G401 (cell line): ENCODE measurements around the gene LHX1. TPM values are rescaled to one million over a fixed set of nuclear protein-coding genes. Genes with fewer than 3 reads are reported as not detected.

ENCODE experiments used
- DNase-seq: peaks from one replicate; pipeline ENCODE4 v3.0.0-alpha.2; 2015; ENCODE audit warnings: low spot score
- in situ Hi-C: cut with HindIII; loops from 2 replicates; pipeline ENCODE4 v1.10.0; 2016; ENCODE audit warnings: low sequenced_read_pairs, mixed read lengths
- total RNA-seq: library from RNA; depleted of rRNA; stranded (reverse); fragments of >200 nt; shearing (Covaris generic); gene quantifications from 2 replicates; pipeline ENCODE4 v1.2.3, GENCODE V29; 2014

LHX1 gene
- total RNA-seq, 1 experiment from 2014 or later = 3.7 TPM

DNA sequence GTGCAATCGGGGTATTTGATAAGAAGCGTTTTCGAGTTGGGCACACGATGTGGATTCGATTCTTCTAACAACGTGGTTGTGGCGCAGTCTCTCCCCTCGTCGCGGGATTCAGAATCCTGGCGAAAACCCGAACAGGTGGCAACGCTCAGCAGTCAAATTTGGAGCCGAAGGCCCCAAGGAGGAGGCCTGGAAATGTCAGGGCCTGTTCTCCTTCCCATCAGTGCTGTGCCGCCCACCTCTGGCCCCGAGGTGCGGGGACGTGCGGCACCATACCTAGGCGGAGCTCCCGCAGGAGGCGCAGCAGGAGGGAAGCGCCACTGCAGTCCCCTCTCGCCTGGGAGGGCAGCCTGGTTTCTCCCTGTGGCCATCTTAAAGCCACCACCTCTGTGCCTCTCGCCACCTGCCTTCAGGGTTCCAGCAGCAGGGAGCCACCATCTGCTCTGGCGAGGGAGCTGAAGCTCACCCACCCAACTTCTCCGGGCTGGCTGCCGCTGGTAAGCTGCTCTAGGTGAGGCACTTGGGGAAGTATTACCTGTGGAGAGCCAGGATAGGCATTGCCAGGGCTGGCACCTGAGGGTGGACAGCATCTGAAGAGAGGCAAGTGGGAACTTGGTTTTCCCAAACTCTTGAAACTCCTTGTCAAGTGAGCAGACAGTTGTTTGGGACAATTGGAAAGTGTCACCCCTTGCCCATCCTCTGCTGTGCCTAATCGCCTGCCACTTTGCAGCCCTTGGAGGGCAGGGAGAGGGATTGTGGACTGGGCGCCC lies 8.9 kb downstream of the LHX1 start:
- in situ Hi-C loops = loop anchor here (25.0 kb wide), 1 partner anchor 109 kb away; no protein-coding TSS in a partner anchor
- DNase-seq = peak; percentile 78

DNA sequence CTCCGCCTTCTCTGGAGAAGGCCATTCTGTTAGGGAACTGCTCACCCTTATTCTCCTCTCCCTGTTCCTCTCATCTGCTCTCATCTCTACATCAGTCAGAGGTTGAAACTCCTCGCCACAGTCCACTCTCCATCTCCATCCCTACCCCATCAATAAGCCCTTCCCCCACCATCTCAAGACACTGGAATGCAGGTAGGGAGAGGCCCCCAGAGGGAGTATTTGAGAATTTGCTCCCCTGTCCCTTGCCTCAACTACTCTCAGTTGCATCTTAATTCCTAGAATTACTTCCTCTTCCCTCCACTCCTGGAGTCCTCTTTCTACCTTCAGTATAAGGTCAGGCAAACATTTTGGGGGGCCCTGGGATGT lies 9.4 kb downstream of the LHX1 start:
- peak; percentile 16 for DNase-seq
- in situ Hi-C loops = loop anchor here (25.0 kb wide), 1 partner anchor 109 kb away; no protein-coding TSS in a partner anchor

DNA sequence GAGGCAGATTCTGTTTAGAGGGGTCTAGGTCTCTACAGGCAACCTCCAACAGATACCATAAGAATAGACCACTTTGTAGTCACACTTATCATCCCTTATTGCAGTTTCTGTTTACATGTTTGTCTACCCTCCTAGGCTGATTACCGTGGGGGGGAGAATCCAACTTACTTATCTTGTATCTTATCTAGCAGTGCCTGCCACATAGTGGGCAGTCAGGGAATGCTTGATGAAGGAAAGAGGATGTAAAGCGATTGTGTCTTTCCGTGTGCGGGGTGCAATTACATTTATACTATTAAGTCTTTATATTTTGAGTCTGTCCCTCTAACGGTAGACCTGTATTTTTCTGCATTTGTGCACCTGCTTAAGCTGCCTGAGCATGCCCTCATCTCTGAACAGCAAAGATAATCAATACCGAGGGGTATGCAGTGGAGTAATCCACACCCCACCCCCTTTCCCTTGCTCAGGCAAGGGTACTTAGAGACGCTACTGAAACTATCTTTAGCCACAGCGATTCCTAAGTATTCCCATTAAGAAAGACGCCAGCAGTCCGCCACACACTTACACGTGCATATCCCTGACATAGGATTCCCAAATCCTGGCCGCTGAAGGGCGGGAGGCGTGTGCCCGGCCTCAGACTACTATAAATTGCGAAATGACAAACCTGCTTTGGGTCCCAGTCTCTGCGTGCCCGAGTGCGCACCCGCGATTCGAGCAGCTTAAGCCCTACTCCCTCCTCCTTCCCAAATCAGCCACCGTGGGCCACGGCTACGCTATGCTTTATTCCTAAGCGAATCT lies 10.8 kb downstream of the LHX1 start:
- in situ Hi-C loops = loop anchor here (25.0 kb wide), 1 partner anchor 111 kb away; no protein-coding TSS in a partner anchor
- peak; percentile 76 for DNase-seq

DNA sequence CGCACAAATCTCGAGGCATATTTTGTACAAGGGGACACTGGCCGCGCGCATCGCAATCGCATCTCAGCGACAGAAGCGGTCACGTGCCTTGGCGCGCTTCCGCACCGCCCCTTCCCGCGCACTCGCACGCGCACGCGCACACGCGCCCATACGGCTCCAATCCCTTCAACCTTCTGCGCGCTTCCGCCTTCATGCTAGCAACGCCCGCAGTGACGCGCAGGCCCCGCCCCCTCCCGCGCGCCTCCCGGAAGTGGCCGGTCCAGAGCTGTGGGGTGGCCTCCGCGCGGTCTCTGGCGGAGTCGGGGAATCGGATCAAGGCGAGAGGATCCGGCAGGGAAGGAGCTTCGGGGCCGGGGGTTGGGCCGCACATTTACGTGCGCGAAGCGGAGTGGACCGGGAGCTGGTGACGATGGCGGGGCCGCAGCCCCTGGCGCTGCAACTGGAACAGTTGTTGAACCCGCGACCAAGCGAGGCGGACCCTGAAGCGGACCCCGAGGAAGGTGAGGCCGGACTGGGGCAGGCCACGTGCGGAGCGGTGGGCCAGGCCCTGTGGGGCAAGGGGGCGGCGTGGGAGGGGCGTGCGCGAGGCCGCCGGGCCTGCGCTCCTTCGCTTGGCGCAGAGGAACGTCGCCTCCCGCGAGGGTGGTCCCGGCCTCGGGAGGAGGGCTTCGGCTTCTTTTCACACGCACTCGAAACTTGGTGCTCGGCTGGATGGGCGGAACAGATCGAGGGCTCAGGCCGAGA lies 11.6 kb downstream of the LHX1 start, which contains the start of gene AATF:
Gene AATF (plus strand): TSS at position 238 of the 744 bp plus-strand sequence. CDS start 172 bp downstream, at position 410.
- in situ Hi-C loops = loop anchor here (25.0 kb wide), 1 partner anchor 112 kb away; no protein-coding TSS in a partner anchor

DNA sequence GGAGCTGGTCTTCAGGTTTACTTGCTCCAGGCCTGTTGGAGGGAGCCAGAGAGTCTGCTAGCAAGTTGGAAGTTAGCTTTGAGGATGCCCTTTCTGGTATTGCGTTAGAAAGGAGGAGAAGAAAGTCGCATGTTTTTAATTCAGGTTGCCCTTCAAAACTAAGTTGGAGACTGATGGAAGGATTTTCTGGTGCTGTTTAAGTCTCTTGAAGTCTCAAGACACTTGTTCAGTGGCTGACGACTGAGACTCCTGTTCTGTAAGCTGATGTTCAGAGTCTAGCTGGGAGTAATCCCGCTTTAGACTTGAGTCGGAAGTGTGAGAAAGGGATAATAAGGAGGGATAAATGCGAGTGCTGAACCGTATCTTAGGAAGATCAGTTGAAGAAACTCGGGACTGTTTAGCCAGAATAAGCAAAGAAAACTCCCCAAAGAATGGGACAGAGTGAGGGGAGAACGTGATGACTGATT lies 12.2 kb downstream of the LHX1 start:
- in situ Hi-C loops = loop anchor here (25.0 kb wide), 1 partner anchor 112 kb away; no protein-coding TSS in a partner anchor
- peak; percentile 50 for DNase-seq

More for the DNA sequence above, 11.6 kb downstream of the LHX1 start, which contains the start of gene AATF:
- DNase-seq = peak; percentile 96

DNA sequence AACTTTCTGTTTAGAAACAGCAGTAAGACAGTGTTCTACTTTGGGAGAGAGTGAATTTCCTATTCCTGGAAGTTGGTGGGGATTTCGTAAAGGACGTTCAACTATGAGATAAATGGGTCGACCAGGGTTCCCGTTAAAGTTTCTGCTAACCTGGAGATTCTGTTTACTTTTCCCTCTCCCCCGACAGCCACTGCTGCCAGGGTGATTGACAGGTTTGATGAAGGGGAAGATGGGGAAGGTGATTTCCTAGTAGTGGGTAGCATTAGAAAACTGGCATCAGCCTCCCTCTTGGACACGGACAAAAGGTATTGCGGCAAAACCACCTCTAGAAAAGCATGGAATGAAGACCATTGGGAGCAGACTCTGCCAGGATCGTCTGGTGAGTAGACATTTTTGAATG lies 12.8 kb downstream of the LHX1 start:
- in situ Hi-C loops = no loop called here
- DNase-seq = no peak

DNA sequence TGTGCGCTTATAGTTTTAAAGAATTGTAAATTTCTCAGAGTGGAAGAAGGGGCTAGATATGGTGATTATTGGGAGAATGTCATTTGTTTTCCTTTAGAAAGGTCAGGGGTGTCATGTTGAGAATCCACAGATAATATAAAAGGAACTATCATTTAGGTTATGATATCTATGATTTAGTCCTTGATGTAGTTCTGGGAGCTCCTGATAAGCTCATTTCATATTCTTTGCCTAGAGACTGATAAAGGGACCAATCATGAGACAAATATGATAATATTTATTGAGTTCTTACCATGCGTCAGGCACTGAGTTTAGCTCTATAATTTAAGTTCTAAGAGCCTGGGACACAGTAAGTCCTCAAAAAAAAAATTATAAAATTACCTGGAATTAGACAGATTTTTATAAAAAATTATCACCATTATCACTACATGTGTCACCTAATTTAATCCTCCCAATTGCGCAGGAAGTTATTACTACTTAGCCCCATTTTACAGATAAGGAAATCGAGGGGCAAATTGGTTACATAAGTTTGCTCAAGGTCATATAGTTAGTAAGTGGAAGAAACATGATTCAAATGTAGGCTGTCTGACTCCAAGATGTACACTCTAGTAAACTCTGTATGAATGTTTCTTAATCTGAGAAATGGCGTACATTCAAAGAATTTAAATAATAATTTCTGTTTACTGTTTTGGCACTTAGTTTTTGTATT lies 14.0 kb downstream of the LHX1 start:
- DNase-seq = no peak
- in situ Hi-C loops = no loop called here

DNA sequence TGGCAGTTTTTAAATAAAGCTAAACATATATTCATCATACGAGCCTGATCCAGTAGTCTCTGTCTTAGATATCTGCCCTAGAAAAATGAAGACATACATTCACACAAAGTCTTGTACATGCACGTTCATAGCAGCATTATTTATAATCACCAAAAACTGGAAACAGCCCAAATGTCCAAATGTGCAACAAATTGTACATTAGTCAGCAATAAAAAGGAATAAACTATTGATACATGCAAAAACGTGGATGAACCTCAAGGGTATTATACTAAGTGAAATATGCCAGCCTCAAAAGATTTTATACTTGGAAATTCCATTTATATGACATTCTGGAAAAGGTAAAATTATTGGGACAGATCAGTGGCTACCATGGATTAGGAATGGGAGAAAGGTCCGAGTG lies 34.2 kb downstream of the LHX1 start:
- DNase-seq = no peak
- in situ Hi-C loops = no loop called here

DNA sequence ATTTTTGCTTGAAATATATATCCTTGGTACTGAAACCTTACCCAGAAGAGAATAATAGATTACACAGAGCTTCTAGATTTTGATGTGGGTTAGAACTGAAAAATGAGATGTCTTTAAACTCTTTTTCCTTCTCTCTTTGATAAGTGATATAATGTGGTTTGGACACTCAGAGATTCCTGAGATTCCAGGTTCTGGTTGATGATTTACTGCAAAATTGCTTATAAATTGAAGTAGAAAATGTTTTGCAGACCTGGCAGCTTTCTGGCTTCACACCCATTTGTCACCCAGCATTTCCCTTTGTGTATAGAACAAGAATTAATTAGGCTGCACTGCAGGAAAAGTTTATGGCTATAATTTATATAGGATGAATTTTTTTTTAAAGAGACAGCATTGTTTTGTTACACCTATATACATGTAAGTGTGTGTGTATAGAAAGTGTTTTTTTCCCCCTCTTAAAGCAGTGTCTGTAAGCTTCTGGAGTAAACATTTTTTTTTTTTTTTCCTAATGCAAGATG lies 35.0 kb downstream of the LHX1 start:
- DNase-seq = no peak
- in situ Hi-C loops = no loop called here

DNA sequence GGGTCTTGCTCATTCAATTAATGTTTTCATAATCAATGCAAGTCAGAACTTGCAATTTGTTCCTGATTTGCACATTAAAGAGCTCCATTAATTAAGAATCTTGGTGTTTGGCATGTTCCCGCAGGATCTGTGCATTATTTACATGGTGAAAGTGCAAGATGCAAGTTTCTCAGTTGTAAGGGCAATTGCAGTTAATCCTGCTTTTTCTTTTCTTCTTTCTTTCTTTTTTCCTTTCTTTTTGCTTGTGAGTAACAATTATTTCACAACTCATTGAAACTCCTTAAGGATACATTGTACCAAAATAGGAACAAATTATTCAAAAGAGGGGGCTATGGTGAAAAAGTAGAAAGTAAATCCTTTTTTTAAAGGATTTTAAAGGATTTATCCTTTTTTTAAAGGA lies 35.6 kb downstream of the LHX1 start:
- no peak for DNase-seq
- in situ Hi-C loops = no loop called here

DNA sequence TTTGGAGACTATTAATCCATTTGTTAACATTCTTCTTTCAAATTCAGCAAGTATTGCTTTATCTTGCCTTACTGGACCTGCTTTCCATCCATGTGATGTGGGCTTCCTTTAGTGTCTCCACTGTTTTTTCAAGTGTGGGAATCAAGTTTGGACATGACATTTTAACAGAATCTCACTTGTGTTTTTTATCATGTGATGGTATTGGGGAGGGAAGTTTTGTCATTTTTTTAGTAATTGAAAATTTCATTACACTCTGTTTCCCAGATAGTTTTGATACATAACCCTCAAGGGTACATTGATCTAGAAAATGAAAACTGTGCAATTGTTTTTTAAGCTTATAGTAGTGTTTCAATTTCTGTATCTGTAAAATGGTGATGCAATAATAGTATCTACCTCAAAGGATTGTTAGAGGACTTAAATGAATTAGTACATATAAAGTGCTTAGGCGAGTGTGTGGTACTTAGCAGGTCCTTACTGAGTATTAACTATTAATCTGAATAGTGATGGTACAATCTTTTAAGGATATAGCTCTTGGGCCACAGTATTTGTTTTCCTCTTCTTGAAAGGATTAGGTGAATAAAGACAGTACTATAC lies 38.7 kb downstream of the LHX1 start:
- in situ Hi-C loops = no loop called here
- DNase-seq = no peak

DNA sequence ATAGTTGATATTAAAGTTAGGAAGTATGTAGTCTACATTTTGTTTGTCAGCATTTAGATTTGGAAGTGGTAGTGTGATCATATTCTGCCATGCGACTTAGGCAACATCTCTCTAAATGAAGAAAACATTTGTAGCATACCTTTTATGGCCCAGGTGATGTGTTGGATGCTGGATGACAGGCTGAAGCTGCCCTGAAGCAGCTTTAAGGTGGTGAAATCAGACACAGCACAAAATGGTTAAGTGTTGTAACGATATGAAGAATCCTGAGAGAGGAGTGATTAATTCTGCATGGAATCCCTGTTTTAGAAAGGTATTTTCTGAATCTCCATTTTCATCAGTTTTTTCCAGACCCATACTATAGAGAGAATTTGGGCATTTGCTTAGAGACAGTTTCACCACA lies 39.8 kb downstream of the LHX1 start:
- in situ Hi-C loops = no loop called here
- DNase-seq = no peak

DNA sequence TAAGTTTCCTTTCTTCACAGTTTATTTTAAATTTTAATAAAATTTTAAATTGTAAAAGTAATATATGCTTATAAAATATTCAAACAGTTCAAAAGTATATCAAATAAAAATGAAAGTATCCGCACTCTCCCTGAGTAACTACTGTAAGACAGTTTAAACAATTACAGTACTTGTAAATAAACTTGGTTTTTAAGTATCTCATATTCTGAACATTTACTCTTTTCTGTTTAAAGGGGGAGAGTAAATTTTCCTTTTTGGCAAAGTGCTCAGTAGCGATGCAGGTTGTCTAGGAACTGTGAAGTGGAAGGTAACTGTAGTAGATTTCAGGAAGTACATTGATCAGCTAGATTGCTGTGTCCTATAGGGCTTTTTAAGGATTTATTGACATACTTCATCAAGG lies 40.3 kb downstream of the LHX1 start:
- no peak for DNase-seq
- in situ Hi-C loops = no loop called here

DNA sequence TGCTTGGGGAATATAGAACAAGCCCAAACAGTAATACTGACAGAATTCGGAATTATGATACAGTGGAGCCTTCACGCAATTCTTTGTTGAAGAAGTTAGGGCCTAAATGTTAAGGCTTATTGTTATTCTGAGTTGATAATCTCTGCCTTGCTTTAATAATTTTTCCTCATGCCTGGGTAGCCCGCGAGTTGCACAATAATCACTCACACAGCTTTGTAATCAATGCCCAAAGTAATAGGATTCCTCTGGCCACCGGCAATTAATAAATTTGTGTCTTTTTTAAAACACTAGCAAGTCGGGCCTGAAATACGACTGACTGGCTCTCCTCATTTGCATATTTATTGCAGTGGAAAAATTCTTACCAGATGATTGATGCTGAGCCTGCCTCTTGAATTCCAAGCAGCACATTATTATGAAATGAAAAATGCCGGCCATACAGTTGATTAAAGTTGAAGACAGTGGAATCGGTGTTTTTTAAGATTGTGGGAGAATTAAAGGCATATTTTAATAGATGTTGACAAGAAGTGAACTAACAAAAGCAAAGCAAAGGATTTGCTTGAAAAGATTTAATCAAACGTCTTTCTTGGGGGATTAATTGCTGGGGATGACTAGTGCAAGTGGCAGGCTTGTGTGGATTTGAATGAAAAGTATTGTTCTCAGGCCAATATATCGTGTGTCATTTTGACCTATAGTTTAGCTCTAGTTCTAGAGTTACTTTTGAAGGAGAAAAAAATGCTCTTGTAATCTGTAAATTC lies 41.7 kb downstream of the LHX1 start:
- no peak for DNase-seq
- in situ Hi-C loops = no loop called here

DNA sequence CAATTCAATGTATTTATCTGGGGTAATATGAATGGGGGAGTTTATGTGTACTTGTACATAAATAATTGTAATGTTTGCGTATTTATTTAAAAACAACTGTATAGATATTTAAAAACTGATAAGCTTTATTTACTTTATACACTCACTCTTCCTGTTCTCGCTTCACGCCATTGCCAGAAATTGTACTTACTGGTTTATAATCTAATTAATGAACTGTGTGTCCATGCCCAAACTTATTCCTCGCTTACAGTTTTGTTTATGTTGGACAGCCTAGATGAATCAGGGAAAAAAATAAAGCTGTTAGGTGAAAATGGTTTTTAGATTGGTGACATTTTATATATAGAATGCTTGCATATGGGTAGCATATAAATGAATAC lies 42.3 kb downstream of the LHX1 start:
- no peak for DNase-seq
- in situ Hi-C loops = no loop called here

DNA sequence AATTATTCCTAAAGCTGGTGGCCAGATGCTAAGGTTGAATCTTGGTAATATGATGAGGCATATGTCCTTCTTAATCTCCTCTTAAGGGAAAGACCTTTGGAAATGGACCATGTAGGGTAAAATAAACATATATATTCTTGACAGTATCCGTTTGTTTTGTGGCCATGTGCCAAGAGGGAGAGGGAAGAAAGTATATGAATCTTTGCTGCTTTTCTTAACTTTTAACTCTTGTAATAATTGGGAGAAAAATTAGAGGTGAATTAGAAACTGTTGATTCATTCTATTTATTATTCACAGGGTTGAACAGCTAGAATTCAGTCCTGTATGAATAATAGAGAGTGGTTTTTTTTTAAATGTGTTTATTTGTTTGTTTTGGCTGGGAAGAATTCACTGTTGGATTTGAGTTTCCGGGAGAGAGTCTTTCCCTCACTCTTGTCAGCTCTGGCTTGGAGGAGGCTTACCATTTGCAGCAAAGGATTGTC lies 43.0 kb downstream of the LHX1 start:
- in situ Hi-C loops = no loop called here

DNA sequence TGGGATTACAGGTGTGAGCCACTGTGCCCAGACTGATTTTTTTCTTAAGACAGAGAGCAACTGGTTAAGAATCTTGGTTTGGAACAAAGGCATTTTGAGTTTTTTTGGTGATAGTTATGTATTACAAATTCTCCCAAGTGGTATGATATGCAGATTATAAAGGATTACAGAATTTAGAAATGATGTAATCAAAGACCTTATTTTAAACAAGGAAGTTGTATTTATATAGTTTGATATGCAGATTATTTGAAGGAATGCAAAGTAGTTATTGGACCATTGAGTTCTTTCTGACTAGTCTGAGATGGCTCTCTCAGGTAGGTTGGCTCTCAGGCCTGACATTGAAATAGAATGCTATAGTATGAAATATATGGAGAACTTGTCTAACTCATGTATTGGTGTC lies 46.3 kb downstream of the LHX1 start:
- DNase-seq = no peak
- in situ Hi-C loops = no loop called here

More for the DNA sequence above, 43.0 kb downstream of the LHX1 start:
- DNase-seq = no peak
